Measurements from ENCODE around the gene PSMD14.
A peak's percentile ranks its signal among the peaks of the same experiment; 100 is the strongest.
"Not testable (repeated sequence)": the region's sequence is repeated elsewhere in the genome, so short reads cannot be mapped to it uniquely, and the experiment has no call there.

PSMD14 gene

DNA sequence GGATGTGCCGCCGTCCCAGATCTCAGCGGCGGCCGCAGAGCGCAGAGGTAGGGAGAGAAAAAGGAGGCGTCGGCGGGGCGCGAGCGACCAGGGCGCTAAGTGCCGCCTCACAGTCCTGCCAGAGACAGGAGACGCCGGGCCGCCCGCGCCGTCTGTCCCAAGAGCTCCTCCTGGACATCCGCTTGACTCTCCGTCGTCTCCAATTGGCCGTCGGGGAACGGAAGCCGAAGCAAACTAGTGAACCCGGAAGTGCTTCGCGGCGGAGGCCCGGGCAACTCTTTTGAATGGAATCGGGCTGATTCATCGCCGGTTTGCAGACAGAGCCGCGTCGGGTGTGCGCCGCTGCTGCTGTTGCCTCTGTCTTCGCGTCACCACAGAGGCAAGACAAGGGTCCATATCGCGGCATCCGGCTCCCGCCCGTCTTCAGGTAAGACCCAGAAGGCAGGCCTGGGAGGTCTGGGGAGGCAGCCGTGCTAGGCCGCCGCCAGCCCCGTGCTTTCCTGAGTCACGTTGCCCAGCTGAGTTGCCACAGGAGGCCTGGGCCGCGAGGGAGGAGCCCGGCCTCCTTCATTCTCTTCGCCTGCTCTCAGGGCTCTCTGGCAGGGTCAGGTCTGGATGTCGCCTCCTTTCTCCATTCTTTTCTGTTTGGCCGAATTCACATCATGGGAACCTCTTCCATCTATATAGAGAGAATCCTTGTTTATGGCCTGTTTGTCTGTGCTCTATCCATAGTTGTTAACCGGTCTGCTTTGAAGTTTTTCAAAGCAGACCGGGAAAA is at the start of gene PSMD14:
PSMD14 (plus strand) TSS at position 248 of the 778 bp plus-strand sequence. CDS start 10,401 bp downstream, outside the sequence.
- DNase-seq (ENCODE audit: low read depth) = peak; percentile 96

DNA sequence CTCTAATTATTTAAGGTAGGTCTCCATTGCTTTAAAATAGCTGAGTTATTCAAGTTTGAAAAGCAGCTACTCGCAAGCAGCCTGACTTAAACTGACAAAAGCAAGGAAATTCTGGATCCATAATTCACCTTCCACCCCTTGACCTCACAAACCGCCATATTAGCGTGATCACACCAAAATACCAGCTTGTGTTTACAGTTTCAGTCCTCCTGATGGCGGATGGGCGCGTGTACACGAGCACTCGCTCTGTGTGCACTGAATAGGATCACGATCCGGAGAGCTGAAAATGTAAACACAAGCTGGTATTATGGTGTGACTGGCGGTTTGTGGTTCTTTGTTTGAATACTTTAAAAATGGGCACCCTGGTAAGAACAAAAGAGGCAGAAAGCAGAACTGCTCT is 42.4 kb upstream of the PSMD14 start:
- no peak for DNase-seq (ENCODE audit: low read depth)

DNA sequence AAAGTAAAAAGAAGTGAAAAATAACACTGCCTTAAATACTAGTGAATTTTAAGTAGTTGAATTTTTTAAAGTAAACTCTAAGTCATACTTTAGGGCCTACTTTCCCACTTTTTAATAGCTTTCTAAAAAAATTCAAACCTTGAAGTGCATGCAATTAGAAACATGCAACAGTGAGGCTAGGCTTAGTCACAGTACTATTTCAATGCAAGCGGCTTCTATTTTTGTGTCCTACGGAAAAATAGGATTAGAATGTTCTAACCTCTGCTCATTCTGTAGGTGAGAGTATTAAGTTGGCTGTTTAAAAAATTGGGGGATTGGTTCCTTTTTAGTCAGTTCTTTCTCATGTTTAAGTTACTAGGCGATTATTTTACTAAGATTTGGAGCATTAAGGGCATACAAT is 39.1 kb upstream of the PSMD14 start:
- DNase-seq (ENCODE audit: low read depth) = no peak

GRCh38 chr2:161273038-161273760 is 35.0 kb upstream of the PSMD14 start:
- peak; percentile 70 for DNase-seq (ENCODE audit: low read depth)

DNA sequence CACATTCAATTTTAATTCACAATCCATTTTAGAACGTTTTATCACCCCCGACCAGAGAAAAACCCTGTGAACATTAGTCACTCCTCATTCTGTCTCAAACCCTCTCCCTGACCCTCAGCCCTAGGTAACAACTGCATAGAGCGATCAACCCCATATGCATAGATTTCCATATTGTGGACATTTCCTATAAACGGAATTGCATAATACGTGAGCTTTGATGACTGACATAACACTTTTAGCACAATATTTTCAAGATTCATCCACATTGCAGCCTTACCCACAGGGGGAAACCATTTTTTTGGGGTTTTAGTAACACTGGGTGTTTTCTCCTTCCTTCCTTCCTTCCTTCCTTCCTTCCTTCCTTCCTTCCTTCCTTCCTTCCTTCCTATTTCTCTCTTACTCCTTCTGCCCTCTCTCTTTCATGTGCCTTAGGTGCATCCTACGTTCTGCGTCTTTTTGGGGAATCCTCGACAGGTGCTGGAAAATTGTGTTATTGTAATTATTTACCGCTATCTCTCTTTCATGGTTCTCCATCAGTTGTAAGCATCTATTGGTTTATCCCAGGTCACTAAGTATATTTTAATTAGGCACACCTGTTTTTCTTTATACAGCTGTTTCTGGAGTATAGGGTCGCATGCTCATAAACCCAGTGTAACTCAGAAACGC is 29.5 kb upstream of the PSMD14 start:
- DNase-seq (ENCODE audit: low read depth) = peak; percentile 4

GRCh38 chr2:161279230-161279815 is 28.9 kb upstream of the PSMD14 start:
- not testable (repeated sequence) for DNase-seq (ENCODE audit: low read depth)

- peak; percentile 20 for DNase-seq (ENCODE audit: low read depth)
Observed at GRCh38 chr2:161280906-161281323, 27.3 kb upstream of the PSMD14 start.

DNA sequence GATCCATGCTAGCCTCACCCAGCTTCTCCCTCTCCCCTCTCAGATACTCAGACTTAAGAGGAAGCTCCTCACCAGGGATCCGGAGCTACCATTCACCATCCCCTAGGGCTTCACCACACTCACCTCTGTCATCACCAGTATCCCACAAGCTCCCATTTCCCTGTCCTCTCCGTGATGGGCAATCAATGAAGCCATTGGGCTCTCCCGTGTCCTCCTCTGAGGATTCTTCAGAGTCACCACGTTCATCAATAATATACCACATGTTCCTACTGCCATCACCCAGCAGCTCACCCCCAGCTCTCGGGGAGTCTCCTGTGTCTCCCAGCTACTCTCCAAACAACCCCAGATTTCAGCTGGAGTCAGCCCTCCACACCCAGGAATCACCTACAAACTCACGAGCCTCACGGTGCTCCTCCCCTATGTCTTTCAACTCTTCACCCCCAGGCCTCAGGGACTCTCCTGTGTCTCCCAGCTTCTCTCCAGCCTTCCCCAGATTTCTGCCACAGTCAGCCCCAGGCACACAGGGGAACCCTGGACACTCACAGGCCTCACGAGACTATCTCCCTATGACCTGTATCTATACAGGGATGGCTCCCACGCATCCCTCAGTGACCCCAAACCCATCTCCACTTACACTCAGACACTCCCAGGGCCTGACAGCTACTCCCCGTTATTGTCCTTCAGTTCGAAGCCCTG is 26.5 kb upstream of the PSMD14 start:
- not testable (repeated sequence) for DNase-seq (ENCODE audit: low read depth)

GRCh38 chr2:161282311-161282644 is 25.9 kb upstream of the PSMD14 start:
- DNase-seq (ENCODE audit: low read depth) = not testable (repeated sequence)

DNA sequence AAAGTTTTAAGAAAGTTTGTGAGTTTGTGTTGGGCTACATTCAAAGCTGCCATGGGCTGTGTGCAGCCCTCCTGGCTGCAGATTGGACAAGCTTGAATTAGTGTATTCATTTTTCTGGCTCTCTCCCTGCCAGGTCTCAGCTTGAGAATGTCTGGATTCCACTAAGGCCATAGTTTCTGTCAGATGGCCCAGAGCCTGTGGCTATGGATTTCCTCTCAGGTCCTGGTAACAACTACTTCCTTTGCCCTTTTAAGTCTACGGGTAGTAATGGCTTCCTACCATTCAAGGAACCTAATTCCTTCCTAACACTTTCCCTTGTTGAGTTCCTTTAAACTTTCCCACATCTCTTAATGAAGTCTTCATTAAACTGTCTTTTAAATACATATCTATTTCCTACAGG is 24.3 kb upstream of the PSMD14 start:
- no peak for DNase-seq (ENCODE audit: low read depth)

- DNase-seq (ENCODE audit: low read depth) = no peak
Observed at GRCh38 chr2:161303535-161304050, 4.6 kb upstream of the PSMD14 start.

DNA sequence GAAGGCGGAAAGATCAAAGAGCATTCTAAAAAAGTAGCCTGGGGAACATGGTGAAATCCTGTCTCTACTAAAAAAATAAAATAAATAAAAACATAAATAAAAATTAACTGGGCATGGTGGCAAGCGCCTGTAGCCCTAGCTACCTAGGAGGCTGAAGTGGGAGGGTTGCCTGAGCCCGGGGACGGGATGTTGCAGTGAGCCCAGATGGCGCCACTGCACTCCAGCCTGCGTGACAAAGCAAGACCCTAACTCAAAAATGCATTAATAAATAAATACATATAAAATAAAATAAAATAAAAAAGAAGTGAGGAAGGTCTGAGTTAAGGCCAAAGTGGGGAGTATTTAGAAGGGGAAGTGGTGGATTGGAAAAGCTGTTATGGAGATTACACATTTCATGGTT is 1.3 kb upstream of the PSMD14 start:
- DNase-seq (ENCODE audit: low read depth) = no peak

GRCh38 chr2:161307676-161308075 is 549 bp upstream of the PSMD14 start:
- DNase-seq (ENCODE audit: low read depth) = no peak

GRCh38 chr2:161312996-161313395 is 4.8 kb downstream of the PSMD14 start:
- peak; percentile 51 for DNase-seq (ENCODE audit: low read depth)

DNA sequence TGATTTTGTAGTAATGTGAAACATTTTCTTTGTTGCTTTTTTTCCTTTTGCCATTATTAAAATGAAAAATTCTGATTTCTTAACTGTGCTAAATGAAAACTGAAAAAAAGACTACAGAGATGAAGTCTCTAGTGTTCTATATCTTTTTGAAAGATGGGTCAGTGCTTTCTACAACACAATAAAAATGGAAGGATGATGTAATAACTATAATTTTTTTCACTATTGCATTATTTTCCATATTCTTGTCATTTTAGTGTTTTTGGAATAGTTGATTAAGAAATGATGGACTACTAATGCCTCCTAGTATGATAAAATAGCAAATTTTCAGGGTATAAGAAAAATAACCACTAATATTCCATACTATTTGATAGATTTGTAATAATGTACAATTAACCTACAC is 7.2 kb downstream of the PSMD14 start:
- no peak for DNase-seq (ENCODE audit: low read depth)

- DNase-seq (ENCODE audit: low read depth) = no peak
Observed at GRCh38 chr2:161316701-161317100, 8.5 kb downstream of the PSMD14 start.

DNA sequence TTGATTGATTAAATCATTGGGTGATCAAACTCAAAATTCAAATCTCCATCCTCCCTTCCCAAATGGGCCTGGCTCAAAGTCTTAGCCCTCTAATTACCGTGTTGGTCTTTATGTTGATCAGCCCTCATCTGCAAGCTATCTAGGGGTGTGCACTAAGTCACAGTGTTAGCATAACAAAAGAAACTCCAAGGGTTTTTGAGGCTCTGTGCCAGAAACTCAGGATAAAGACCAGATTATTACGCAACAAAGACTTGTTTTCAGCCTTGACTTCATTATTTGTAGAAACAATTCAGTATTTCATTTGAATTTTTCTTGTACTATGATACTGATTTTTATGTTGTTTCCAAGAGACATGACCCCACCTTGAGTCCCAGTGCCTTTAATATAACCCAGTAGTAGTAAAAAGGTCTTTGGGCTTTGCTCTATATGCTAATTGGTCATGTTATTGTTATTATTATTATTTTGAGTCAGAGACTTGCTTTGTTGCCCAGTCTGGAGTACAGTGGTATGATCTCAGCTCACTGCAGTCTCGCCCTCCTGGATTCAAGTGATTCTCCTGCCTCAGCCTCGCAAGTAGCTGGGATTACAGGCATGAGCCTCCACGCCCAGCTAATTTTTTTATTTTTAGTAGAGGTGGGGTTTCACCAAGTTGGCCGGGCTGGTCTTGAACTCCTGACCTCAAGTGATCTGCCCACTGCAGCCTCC is 13.9 kb downstream of the PSMD14 start:
- DNase-seq (ENCODE audit: low read depth) = peak; percentile 49

GRCh38 chr2:161324876-161325275 is 16.7 kb downstream of the PSMD14 start:
- no peak for DNase-seq (ENCODE audit: low read depth)

- DNase-seq (ENCODE audit: low read depth) = no peak
Observed at GRCh38 chr2:161327582-161327981, 19.4 kb downstream of the PSMD14 start.

- no peak for DNase-seq (ENCODE audit: low read depth)
Observed at GRCh38 chr2:161332371-161332967, 24.2 kb downstream of the PSMD14 start.

DNA sequence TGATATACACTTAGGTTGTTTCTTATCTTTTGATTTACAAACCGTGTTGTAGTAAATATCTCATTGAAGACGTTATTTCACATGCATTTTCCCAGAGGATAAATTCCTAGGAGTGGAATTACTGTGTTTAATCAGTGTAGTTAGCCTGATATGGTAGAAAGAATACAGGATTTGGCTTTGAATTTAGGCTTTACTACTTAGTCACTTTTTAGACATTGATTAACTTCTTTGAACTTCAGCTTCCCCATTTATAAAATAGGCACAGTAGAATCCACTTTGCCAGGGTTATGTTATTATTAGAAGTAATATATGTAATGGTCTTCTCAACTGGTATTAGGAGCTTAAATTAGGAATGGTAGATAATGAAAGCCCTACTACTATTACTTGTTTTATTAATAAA is 27.4 kb downstream of the PSMD14 start:
- no peak for DNase-seq (ENCODE audit: low read depth)
